Peyer's patch (tissue), 4 donors: ENCODE results near the gene ANKDD1A. TPM values are rescaled to one million over a fixed set of nuclear protein-coding genes. Genes with fewer than 3 reads are reported as not detected.

Experiments used
- DNase-seq, 3 donors: peaks; one replicate each; pipeline ENCODE4 v3.0.0-alpha.2; 2017 to 2019
- H3K27ac ChIP-seq, 4 donors: fragments of 200-600 bp; sonication (generic); one replicate each; pipeline ENCODE4 v1.5.1; 2016 to 2019
- H3K27me3 ChIP-seq, 2 donors: fragments of 200-600 bp; sonication (generic); one replicate each; pipeline ENCODE4 v1.5.1; 2019
- H3K36me3 ChIP-seq, 3 donors: fragments of 200-600 bp; sonication (generic); one replicate each; pipeline ENCODE4 v1.5.1; 2016 to 2019
- H3K4me1 ChIP-seq, 4 donors: fragments of 200-600 bp; sonication (generic); one replicate each; pipeline ENCODE4 v1.5.1; 2016 to 2019
- H3K4me3 ChIP-seq, 4 donors: fragments of 200-600 bp; sonication (generic); 1 replicate in 3 of 4; 2 replicates in 1 of 4; pipeline ENCODE4 v1.5.1; 2016 to 2019; ENCODE audit warnings: mild to moderate bottlenecking in 1 of 4
- H3K9me3 ChIP-seq, 4 donors: fragments of 200-600 bp; sonication (generic); one replicate each; pipeline ENCODE4 v1.5.1; 2016 to 2019; ENCODE audit warnings: mild to moderate bottlenecking in 1 of 4
- POLR2A ChIP-seq, 2 donors: fragments of 450-650 bp; IDR thresholded peaks; one replicate each; pipeline ENCODE4 v1.5.1; 2017; ENCODE audit warnings: antibody characterized with exemption in 2 of 2, mild to moderate bottlenecking in 2 of 2, moderate library complexity in 2 of 2
- total RNA-seq, 4 donors: library from RNA; depleted of rRNA; stranded (reverse); fragments of >200 nt; gene quantifications; one replicate each; pipeline ENCODE4 v1.1.0, GENCODE V29; 2016
- TF ChIP-seq, protein P1 (sequence below), 6 experiments: fragments of 450-650 bp in 4 of 6; fragments of 200-600 bp in 2 of 6; sonication (generic) in 1 of 6; IDR thresholded peaks; one replicate each; pipeline ENCODE4 v1.5.1; 2017 to 2019; ENCODE audit warnings: antibody characterized with exemption in 6 of 6, mild to moderate bottlenecking in 3 of 6, moderate library complexity in 1 of 6

ANKDD1A gene
- total RNA-seq, 4 donors from 2014 or later = 3.9 to 13.2 (median 5.3) TPM

- Histone ChIP-seq H3K27ac (no peak overlapping the region), H3K4me1 (no peaks in the 10 kb centered on the region), H3K9me3 (no peaks in the 10 kb centered on the region), H3K4me3 (no peak overlapping the region), H3K27me3 (no peaks in the 10 kb centered on the region), H3K36me3 (no peaks in the 10 kb centered on the region)
- DNase-seq = no peak
- no peak for TF ChIP-seq POLR2A (IDR thresholded peaks at IDR 0.05)
- TF ChIP-seq, protein P1, sequence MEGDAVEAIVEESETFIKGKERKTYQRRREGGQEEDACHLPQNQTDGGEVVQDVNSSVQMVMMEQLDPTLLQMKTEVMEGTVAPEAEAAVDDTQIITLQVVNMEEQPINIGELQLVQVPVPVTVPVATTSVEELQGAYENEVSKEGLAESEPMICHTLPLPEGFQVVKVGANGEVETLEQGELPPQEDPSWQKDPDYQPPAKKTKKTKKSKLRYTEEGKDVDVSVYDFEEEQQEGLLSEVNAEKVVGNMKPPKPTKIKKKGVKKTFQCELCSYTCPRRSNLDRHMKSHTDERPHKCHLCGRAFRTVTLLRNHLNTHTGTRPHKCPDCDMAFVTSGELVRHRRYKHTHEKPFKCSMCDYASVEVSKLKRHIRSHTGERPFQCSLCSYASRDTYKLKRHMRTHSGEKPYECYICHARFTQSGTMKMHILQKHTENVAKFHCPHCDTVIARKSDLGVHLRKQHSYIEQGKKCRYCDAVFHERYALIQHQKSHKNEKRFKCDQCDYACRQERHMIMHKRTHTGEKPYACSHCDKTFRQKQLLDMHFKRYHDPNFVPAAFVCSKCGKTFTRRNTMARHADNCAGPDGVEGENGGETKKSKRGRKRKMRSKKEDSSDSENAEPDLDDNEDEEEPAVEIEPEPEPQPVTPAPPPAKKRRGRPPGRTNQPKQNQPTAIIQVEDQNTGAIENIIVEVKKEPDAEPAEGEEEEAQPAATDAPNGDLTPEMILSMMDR (IDR thresholded peaks at IDR 0.05) = no peak
Measured at GRCh38 chr15:64948916-64949315, 37.2 kb downstream of the ANKDD1A start.

DNA sequence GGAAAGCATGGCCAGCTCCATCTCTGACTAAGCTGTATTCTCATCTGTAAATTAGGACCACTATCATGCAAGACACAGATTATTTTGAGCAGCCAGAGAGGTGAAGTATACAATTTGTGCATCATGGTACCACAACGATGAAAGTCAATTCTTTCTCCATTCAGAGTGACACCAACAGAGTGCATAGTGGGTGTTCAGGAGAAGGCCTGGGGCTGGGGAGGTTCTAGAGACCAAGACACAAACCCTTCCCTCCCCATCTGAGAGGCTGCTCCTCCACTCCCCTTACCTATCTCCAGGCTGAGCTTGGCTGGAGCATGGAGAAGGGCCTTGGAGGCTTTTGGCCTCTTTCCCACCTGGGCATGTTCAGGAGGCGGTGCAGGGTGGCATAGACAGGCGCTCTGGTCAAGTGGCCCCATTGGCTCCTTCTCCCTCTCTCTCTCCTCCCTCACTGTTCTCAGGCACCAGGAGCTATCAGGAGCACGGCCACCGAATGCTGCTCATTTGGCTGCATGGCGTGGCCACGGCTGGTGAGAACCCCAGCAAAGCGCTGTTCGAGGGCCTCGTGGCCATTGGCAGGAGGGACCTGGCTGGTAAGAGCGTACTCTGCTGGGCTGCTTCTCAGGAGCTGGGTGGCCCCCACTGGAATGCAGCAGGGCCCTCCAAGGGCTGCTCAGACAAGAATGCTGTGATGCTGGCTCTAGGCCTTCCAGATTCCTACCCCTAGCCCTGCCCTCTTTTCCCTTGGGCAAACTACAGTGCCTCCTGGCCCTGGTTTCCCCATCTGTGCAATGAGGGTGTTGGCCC, 37.9 kb downstream of the ANKDD1A start:
- H3K36me3 ChIP-seq = no peaks in the 10 kb centered on the region
- H3K9me3 ChIP-seq = no peaks in the 10 kb centered on the region
- H3K4me3 ChIP-seq = no peak overlapping the region
- no peak overlapping the region for H3K27ac ChIP-seq
- H3K4me1 ChIP-seq = no peaks in the 10 kb centered on the region
- no peaks in the 10 kb centered on the region for H3K27me3 ChIP-seq
- DNase-seq = no peak
- TF ChIP-seq, protein P1 (IDR thresholded peaks at IDR 0.05) = no peak
- TF ChIP-seq POLR2A (IDR thresholded peaks at IDR 0.05) = no peak

DNA sequence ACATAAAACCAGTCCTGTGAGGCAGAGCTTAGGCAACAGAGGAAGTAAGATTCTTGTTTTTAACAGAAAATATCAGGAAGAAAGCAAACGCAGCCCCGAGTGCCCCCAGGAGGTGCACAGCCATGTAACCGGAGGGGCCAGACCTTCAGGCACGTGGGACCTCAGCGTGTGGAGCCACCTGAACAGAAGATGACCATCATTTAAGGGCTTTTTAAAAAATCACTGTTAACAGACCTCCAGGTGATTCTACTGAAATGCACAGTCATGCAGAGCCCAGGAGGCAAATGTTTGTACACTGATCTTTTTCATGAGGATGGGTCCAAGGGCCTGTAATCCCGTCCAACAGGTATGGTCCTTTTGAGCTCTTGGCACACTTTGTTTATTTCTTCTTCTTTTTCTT, 39.2 kb downstream of the ANKDD1A start:
- peaks cover 0 to 8% (median 0%) of the 10 kb centered on the region in 3 donors for H3K36me3 ChIP-seq
- TF ChIP-seq POLR2A (IDR thresholded peaks at IDR 0.05) = no peak
- TF ChIP-seq, protein P1 (IDR thresholded peaks at IDR 0.05) = no peak
- no peak overlapping the region for H3K4me3 ChIP-seq
- no peaks in the 10 kb centered on the region for H3K27me3 ChIP-seq
- DNase-seq = no peak
- H3K4me1 ChIP-seq = no peaks in the 10 kb centered on the region
- no peak overlapping the region for H3K27ac ChIP-seq
- H3K9me3 ChIP-seq = no peaks in the 10 kb centered on the region

DNA sequence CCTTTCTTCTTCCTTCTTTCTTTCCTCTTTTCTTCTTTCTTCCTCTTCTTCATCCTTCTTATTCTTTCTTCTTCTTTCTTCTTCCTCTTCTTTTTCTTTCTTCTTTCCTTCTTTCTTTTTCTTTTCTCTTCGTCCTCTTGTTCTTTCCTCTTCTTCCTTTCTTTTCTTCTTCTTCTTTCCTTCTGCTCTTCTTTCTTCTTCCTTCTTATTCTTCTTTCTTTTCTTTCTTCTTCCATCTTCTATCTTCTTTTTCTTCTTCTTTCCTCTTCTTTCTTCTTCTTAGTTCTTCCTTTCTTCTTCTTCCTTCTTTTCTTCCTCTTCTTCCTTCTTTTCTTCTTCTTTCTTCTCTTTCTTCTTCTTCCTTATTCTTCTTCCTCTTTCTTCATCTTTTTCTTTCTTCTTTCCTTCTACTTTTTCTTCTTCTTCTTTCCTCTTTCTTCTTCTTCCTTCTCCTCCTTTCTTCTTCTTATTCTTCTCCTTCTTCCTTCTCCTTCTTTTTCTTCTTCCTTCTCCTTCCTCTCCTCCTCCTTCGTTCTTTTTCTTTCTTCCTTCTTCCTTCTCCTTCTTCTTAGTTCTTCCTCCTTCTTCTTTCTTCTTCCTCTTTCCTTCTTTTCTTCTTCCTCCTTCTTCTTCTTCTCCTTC, 40.2 kb downstream of the ANKDD1A start:
- Histone ChIP-seq H3K27ac (no peak overlapping the region), H3K4me3 (no peak overlapping the region), H3K27me3 (no peaks in the 10 kb centered on the region), H3K36me3 (peaks cover 0 to 15% (median 0%) of the 10 kb centered on the region in 3 donors), H3K9me3 (no peaks in the 10 kb centered on the region), H3K4me1 (no peaks in the 10 kb centered on the region)
- DNase-seq = no peak
- TF ChIP-seq POLR2A (IDR thresholded peaks at IDR 0.05) = no peak
- TF ChIP-seq, protein P1 (IDR thresholded peaks at IDR 0.05) = no peak

GRCh38 chr15:64954395-64954794, 42.7 kb downstream of the ANKDD1A start:
- Histone ChIP-seq H3K27me3 (no peaks in the 10 kb centered on the region), H3K4me3 (no peak overlapping the region), H3K9me3 (no peaks in the 10 kb centered on the region), H3K36me3 (peaks cover 0 to 31% (median 0%) of the 10 kb centered on the region in 3 donors), H3K27ac (no peak overlapping the region), H3K4me1 (no peaks in the 10 kb centered on the region)
- TF ChIP-seq POLR2A (IDR thresholded peaks at IDR 0.05) = no peak
- TF ChIP-seq, protein P1 (IDR thresholded peaks at IDR 0.05) = no peak
- no peak for DNase-seq
